Urinary bladder (tissue), 4 donors: ENCODE measurements around the gene IVNS1ABP. TPM values are rescaled to one million over a fixed set of nuclear protein-coding genes. Genes with fewer than 3 reads are reported as not detected.
A peak's percentile ranks its signal among the peaks of the same experiment; 100 is the strongest.
"Not testable (repeated sequence)": the region's sequence is repeated elsewhere in the genome, so short reads cannot be mapped to it uniquely, and the experiment has no call there.

Source experiments
- DNase-seq: peaks from one replicate; pipeline ENCODE4 v3.0.0-alpha.2; 2015; ENCODE audit errors: extremely low spot score
- H3K27ac ChIP-seq: one replicate; pipeline ENCODE4 v1.5.1; 2013; ENCODE audit warnings: low read depth, mild to moderate bottlenecking, moderate library complexity
- H3K36me3 ChIP-seq: one replicate; pipeline ENCODE4 v1.6.1; 2013; ENCODE audit warnings: mild to moderate bottlenecking, moderate library complexity; ENCODE audit not compliant: insufficient read depth
- H3K4me1 ChIP-seq: one replicate; pipeline ENCODE4 v1.6.1; 2013; ENCODE audit warnings: mild to moderate bottlenecking, moderate library complexity; ENCODE audit not compliant: insufficient read depth
- H3K4me3 ChIP-seq: one replicate; pipeline ENCODE4 v1.5.1; 2013; ENCODE audit warnings: low read depth, low read length
- WGBS: extraction: QIAGEN DNeasy Blood & Tissue Kit; methylation state at CpG from one replicate; pipeline ENCODE4 v1.1.7; 2013; 5-methylcytosine and 5-hydroxymethylcytosine counted together
- polyA plus RNA-seq: library from polyadenylated mRNA; stranded (reverse); fragments of 200-250 nt; gene quantifications from one replicate; pipeline ENCODE4 v1.2.3, GENCODE V29; 2013
- total RNA-seq: library from RNA; depleted of rRNA; stranded (reverse); fragments of >200 nt; gene quantifications from one replicate; pipeline ENCODE4 v1.2.3, GENCODE V29; 2014
- donor health status: healthy with polysubstance abuse.
- donor health status: healthy.

IVNS1ABP gene
- total and polyA plus RNA-seq, 2 donors, result 29.3 to 121 TPM

DNA sequence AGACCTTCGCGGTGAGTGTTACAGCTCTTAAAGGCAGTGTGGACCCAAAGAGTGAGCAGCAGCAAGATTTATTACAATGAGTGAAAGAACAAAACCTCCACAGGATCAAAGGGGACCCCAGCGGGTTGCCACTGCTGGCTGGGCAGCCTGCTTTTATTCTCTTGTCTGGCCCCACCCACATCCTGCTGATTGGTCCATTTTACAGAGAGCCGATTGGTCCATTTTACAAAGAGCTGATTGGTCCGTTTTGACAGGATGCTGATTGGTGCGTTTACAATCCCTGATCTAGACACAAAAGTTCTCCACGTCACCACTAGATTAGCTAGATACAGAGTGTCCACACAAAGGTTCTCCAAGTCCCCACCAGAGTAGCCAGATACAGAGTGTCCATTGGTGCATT is 4.1 kb upstream of the IVNS1ABP start:
- H3K27ac ChIP-seq, H3K4me3 ChIP-seq, DNase-seq, H3K36me3 ChIP-seq, H3K4me1 ChIP-seq: not testable (repeated sequence)
- WGBS, result 98% methylated on average over 7 of the region's 7 CpGs

DNA sequence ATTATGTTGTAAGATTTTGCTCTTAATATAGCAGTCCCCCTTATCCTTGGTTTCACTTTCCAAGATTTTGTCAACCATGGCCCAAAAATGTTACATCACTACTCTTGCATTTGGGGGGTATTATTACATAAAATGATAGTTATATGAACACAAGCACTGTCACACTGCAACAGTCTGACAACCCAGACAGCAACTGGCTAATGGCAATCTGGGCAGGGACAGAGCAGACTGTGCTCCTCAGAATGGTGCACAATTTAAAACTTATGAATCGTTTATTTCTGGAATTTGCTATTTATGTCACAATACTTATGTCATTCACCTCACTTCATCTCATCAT is 2.1 kb upstream of the IVNS1ABP start:
- no peaks in the 10 kb centered on the region for H3K4me1 ChIP-seq
- H3K36me3 ChIP-seq, result no peaks in the 10 kb centered on the region
- H3K4me3 ChIP-seq, result no peak overlapping the region
- 66% methylated on average over 1 of the region's 1 CpG for WGBS
- H3K27ac ChIP-seq, result no peak overlapping the region
- DNase-seq, result no peak

DNA sequence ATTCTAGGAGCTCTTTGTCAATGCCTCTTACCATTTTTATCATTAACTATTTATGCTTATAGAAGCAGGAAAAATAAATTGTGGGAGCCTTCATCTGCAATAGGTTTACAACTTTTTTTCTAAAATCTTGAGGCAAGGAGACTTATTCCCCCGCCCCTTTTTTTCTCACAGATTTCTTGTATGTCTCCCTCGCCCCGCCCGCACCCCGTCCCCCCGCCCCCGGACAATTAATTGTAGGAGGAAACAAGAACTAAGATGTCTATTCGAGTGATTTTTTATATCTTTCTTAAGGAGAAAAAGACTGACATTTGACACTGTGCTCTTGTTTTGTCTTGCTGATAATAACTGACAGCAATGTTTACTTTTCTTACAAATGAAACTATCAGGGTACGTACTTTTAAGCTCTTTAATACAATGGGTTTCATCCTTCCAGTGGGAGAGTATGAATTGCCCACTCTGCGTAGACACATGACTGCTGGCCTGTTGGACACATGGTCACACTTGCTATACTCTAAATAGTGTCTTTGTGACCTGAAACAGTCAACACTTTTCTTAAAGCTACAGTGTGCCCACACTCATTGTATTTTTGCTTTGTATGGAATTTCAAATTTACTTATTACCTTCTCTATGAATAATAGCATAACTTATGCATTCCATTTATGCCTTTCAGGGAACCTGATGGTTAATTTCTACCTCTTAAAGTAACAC is 1.5 kb upstream of the IVNS1ABP start:
- no peak overlapping the region for H3K4me3 ChIP-seq

DNA sequence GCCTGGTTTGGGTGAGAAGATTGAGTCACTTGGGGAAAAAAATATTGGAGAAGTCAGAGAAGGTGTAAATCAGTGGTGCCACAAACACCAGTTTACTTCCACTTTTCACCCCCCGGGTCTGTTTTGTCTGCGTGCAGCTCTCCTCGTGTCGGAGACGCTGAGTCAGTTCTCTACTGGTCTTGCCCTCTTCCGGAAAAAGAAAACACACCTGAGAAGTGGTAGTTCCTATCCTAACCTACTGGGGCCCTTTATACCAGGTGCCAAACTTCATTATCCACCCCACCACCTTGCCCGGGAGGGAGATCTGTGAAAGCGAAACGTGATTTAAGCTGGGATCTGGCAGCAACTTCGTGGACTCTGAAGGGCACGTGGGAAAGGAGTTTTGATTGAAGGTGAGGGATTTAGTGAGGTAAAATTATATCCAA is 855 bp upstream of the IVNS1ABP start:
- no peaks in the 10 kb centered on the region for H3K36me3 ChIP-seq
- peak overlapping the region; percentile 82 for H3K4me3 ChIP-seq
- no peaks in the 10 kb centered on the region for H3K4me1 ChIP-seq
- peak overlapping the region; percentile 88 for H3K27ac ChIP-seq
- no peak for DNase-seq
- 27% methylated on average over 11 of the region's 11 CpGs for WGBS

More for the DNA sequence above, 1.5 kb upstream of the IVNS1ABP start:
- no peak overlapping the region for H3K27ac ChIP-seq
- 73% methylated on average over 10 of the region's 10 CpGs for WGBS
- H3K36me3 ChIP-seq, result no peaks in the 10 kb centered on the region
- no peaks in the 10 kb centered on the region for H3K4me1 ChIP-seq
- no peak for DNase-seq

DNA sequence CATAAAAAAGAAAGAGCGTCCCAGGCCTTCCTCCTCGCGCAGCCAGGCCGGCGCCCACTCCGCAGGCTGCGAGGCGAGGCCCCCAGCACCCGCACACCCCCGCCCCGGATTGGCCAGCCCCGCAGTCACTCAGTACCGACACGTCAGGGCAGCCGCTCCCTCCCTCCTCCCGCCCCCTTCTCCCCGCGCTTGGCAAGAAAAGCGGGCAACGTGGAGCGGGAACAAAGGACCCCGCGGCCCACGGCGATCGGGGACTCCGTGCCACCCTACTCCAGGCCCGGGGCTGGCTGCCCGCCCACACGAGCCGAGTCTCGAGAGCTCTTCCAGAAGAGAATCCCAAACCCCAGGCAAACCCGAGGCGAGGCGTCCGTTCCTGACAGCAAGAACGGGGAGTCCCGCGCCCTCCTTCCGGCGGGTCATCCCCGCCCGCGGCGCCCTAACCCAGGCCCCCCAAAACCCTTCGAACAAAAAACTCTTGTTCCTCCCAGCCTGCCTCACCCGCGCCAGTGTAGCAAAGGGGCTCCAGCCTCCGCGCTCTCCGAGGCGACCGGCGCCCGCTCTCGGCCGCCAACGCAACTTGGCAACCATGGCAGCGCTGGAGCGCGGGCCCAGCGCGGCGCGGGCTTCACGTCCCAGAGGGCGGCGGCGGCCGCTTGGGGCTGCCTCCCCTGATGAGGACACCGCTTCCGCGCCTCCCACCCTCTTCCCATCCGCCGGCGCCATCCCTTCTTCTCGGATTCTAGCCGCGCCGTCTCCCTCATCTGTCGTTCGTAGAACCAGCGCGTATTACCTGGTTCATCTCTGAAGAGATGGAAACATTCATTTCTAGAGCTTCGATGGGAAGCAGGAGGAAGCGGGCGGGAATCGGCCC is 645 bp downstream of the IVNS1ABP start:
- Histone ChIP-seq H3K27ac (peak overlapping the region; percentile 97), H3K4me1 (no peaks in the 10 kb centered on the region)
- WGBS, result under 1% methylated on average over 88 of the region's 88 CpGs

DNA sequence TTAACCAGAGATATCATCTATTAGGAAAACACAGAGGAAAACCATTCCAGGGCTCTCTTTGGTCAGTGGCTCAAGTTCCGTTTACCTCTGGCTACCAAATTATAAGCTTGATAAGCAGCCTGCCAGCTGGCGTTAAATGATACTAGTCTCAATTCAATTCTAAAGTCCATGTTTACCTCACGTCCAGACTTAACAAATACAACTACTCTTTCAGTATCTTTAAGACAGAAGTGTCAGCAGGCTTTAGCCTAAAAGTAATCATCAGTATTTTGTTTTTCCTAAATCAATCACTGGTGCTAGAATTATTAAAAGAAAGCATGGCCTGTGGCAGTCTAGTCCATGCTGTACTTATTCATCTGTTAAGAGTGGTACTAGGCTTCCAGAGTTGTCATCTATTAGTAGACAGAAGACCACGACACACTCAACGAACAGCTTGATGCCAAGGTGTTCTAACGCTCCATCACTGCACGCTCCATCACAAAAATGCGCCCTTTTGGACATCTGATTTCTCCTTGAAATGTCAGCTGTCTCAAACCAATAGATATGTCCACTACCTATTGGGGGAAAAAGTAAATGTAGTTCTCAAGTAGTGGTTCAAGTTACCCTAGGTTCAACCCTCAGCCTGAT is 1.5 kb downstream of the IVNS1ABP start:
- DNase-seq, result no peak
- peaks cover under 1% of the 10 kb centered on the region for H3K36me3 ChIP-seq
- no peaks in the 10 kb centered on the region for H3K4me1 ChIP-seq
- 8% methylated on average over 8 of the region's 8 CpGs for WGBS
- no peak overlapping the region for H3K27ac ChIP-seq
- peak overlapping the region; percentile 82 for H3K4me3 ChIP-seq

More for the DNA sequence above, 645 bp downstream of the IVNS1ABP start:
- H3K4me3 ChIP-seq, result peak overlapping the region; percentile 82
- DNase-seq, result peak; percentile 80
- H3K36me3 ChIP-seq, result no peaks in the 10 kb centered on the region

DNA sequence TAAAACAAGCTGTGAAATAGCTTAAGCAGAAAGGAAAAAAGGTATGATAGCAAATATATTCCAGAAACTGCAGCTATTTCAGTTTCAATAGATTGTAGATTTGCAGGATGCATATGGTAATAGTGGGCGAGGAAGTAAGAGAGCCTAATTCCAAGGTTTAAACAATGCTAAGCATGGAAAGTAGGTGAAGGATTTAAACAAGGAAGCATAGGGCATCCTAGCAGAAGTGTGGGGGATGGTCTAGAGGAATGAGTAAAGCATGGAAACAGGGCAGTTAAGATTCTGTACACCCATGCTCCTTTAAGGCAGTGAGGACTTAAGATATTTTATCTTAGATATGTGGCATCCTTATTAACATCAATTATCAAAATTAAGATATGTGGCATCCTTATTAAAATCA is 2.6 kb downstream of the IVNS1ABP start:
- H3K4me3 ChIP-seq, result no peak overlapping the region
- DNase-seq, result no peak
- no peak overlapping the region for H3K27ac ChIP-seq
- no peaks in the 10 kb centered on the region for H3K4me1 ChIP-seq
- H3K36me3 ChIP-seq, result peaks cover 5% of the 10 kb centered on the region
- WGBS, result 40% methylated on average over 1 of the region's 1 CpG

DNA sequence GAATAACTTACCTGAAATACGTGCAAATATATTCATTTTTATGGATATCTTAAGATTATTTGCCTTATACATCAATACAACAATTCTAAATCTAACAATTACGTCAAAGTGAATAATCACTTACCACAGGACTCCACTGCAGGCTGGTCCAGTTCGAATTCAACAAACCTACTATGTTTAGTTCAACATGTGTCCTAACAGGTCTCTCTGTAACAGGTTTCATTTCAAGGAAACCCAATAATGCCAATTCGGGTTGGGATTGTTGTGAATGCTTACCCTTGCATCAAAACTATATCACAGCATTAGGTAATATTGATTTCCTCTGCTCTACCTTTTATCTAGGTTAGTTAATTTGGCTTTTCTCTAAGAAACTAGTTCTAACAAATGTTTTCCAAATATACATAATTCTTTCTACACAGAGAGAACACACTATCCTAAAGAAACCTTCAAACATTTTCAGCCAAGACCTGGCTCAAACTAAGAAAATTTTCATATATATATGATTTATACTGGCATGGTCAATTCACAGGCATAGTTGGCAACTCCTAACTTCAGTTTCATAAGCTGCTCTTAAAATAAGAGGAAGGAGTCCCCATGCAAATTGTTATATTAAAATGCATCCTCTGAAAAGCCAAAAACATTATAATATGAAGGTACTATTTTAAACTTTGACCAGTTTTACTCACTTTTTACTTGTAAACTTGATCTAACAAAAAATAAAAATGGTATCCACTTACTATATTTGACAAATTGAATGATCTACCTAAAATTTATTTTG is 4.5 kb downstream of the IVNS1ABP start:
- no peak overlapping the region for H3K4me3 ChIP-seq
- H3K36me3 ChIP-seq, result peaks cover 5% of the 10 kb centered on the region
- no peaks in the 10 kb centered on the region for H3K4me1 ChIP-seq
- WGBS, result 83% methylated on average over 4 of the region's 4 CpGs
- no peak overlapping the region for H3K27ac ChIP-seq
- no peak for DNase-seq

DNA sequence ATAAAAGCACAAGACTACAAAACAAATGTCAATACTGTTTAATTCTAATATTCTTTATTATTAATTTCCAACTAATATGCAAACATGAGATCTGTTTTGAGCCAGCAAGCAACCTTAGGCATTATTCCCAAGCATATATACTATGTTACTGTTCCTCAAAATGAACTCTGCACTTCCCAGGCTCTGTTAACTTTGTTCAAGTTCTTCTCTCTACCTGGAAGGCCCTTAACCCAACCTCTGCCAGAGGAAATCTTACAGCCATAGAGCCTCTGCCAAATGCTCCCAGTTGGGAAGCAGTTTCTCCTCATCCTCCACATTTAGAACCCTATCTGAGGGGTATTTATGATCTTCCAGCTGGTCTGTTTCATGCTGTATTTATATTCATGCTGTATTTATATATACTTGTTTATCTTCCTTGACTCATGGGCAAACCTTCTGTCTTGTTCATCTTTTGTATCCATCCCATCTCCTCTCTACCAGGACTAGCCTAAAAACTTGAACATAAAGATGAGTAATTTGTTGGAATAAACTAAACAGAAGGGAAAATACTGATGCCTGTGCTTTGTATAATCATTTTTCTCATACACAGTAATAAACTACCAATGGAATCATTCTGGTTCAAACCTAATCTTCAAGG is 5.3 kb downstream of the IVNS1ABP start:
- Histone ChIP-seq H3K36me3 (peaks cover 5% of the 10 kb centered on the region), H3K4me1 (no peaks in the 10 kb centered on the region)
- DNase-seq, result no peak

DNA sequence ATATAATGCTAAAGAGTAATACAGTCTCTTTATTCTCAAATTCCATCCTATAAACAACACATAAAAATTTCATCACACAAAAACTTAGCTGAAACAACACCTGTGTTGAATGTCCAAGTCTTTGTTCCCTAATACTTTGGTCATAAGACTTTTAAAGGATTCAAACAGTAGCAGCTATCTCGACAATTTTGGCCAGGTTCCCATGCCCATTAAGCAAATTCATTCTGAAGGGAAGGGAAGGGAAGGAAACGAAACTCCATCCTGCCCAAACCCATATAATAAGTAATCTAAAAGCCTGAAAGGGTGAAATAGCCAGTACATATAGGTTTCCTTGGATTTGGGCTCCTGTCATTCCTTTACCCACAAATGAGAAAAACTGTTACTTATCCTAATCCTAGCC is 7.5 kb downstream of the IVNS1ABP start:
- no peak for DNase-seq
- peak overlapping the region; percentile 23 for H3K27ac ChIP-seq
- H3K4me1 ChIP-seq, result no peaks in the 10 kb centered on the region
- H3K36me3 ChIP-seq, result peaks cover 12% of the 10 kb centered on the region
- no peak overlapping the region for H3K4me3 ChIP-seq
- WGBS, result 36% methylated on average over 2 of the region's 2 CpGs

More for the DNA sequence above, 5.3 kb downstream of the IVNS1ABP start:
- H3K4me3 ChIP-seq, result no peak overlapping the region
- H3K27ac ChIP-seq, result no peak overlapping the region

DNA sequence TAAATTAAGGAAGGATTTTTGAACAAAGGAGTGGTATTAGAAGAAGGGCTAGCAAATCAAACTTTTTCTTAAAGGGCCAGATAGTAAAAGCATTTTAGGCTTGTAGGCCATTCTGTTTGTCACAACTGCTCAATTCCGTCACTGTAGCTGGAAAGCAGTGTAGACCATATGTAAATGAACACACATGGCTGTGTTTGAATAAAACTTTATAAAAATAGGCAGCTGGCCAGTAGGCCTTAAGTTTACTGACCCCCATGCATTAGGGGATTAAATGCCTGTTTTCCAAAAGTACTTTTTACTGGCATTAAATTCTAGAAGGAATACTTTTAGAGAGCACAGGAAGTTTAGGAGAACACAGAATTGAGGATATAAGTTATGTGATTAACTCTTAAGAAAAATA is 8.9 kb downstream of the IVNS1ABP start:
- H3K36me3 ChIP-seq, result peaks cover 13% of the 10 kb centered on the region
- 95% methylated on average over 1 of the region's 1 CpG for WGBS
- no peak overlapping the region for H3K4me3 ChIP-seq
- no peak for DNase-seq
- H3K4me1 ChIP-seq, result no peaks in the 10 kb centered on the region
- no peak overlapping the region for H3K27ac ChIP-seq

DNA sequence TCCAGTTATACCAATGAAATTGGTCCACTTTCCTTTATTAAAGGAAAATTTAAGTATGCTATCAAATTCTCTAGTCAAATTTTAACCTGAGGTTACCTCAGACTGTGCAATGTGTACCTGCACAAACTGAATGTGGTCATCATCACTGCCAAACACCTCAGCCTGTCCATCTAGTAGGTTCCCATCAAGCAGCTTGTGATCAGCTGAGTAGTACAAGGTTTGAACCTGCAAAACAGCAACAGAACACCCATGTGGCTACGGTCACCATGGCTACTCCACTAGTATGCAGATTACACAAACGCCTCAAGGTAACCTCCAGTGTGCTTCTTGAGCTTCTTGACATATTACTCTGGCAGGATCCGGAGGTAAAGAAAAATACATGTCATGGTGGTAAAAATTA is 11.6 kb downstream of the IVNS1ABP start:
- Histone ChIP-seq H3K27ac (no peak overlapping the region), H3K4me1 (no peaks in the 10 kb centered on the region), H3K4me3 (no peak overlapping the region), H3K36me3 (peaks cover 15% of the 10 kb centered on the region)
- DNase-seq, result no peak
- WGBS, result 95% methylated on average over 3 of the region's 3 CpGs

DNA sequence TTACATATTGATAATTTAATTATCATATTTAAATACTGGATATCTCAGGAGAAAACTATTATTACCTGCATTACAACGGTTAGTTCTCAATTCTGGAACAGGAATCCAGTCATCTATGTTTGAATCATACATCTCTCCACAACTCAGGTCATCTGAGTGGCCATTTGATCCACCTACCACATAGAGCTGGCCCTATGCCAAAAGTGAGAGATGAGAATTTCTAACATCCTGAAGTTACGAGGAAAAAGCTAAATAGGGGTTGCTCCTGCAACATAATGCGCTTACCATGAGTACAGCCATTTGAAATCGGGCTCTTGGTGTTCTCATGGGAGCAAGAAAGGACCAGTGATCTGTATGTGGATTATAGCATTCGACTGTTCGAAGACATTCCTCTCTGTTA is 16.9 kb downstream of the IVNS1ABP start:
- DNase-seq, result no peak
- 92% methylated on average over 6 of the region's 6 CpGs for WGBS
- no peak overlapping the region for H3K27ac ChIP-seq
- peaks cover 13% of the 10 kb centered on the region for H3K36me3 ChIP-seq
- no peak overlapping the region for H3K4me3 ChIP-seq
- no peaks in the 10 kb centered on the region for H3K4me1 ChIP-seq
